HEK293 (cell line): Measurements from ENCODE around the gene KCNK3.

ENCODE experiments used
- CTCF ChIA-PET: fragments of 350-600 bp; formaldehyde crosslinking; extraction: SDS; loops from one replicate; lab custom pipeline; 2021; ENCODE audit warnings: antibody characterized with exemption; lab: Yijun Ruan, JAX
- POLR2A ChIA-PET: fragments of 300-600 bp; formaldehyde crosslinking; extraction: SDS; loops from one replicate; lab custom pipeline; 2020; ENCODE audit warnings: antibody characterized with exemption, inconsistent platforms; lab: Yijun Ruan, JAX
- H3K27ac ChIP-seq: fragments of 200-500 bp; sonication (Bioruptor generic); 2 replicates; pipeline ENCODE4 v1.5.1; 2014; ENCODE audit warnings: low read depth, low read length, control low read depth, inconsistent platforms; ENCODE audit errors: extremely low read depth
- H3K36me3 ChIP-seq, 2 experiments: fragments of 200-500 bp in 1 of 2; sonication (Bioruptor generic) in 1 of 2; 1 replicate in 1 of 2; 2 replicates in 1 of 2; pipeline ENCODE4 v1.5.1; 2014 to 2017; ENCODE audit warnings: inconsistent platforms in 2 of 2, low read length in 2 of 2; ENCODE audit not compliant: control insufficient read depth in 2 of 2, insufficient read depth in 1 of 2
- H3K4me1 ChIP-seq: fragments of 200-500 bp; sonication (Bioruptor generic); 2 replicates; pipeline ENCODE4 v1.5.1; 2014; ENCODE audit warnings: mild to moderate bottlenecking, low read length, inconsistent platforms; ENCODE audit not compliant: control insufficient read depth, insufficient read depth
- H3K4me3 ChIP-seq: 2 replicates; pipeline ENCODE4 v1.5.1; 2011; ENCODE audit warnings: low read depth, mild to moderate bottlenecking, control low read depth, low read length, moderate library complexity
- H3K9me3 ChIP-seq: fragments of 200-500 bp; sonication (Bioruptor generic); 2 replicates; pipeline ENCODE4 v1.5.1; 2014; ENCODE audit warnings: low read depth, low read length, inconsistent platforms; ENCODE audit not compliant: control insufficient read depth, insufficient read depth
- EGR2 ChIP-seq: fragments of 450-650 bp; formaldehyde crosslinking; IDR thresholded peaks from 2 replicates; pipeline ENCODE4 v1.5.1; 2016; ENCODE audit warnings: low read depth, missing biosample characterization, missing genetic modification characterization
- FEZF1 ChIP-seq: fragments of 450-650 bp; formaldehyde crosslinking; IDR thresholded peaks from 2 replicates; pipeline ENCODE4 v1.5.1; 2016; ENCODE audit warnings: missing biosample characterization, missing genetic modification characterization
- GLI4 ChIP-seq: fragments of 450-650 bp; formaldehyde crosslinking; IDR thresholded peaks from 2 replicates; pipeline ENCODE4 v1.5.1; 2016; ENCODE audit warnings: missing biosample characterization, missing genetic modification characterization
- HOXC10 ChIP-seq: sonication (generic); formaldehyde crosslinking; IDR thresholded peaks from 2 replicates; pipeline ENCODE4 v1.8.1; 2023; ENCODE audit warnings: mild to moderate bottlenecking, missing genetic modification reagents
- KLF10 ChIP-seq: fragments of 450-650 bp; IDR thresholded peaks from 2 replicates; pipeline ENCODE4 v1.5.1; 2018; ENCODE audit warnings: missing biosample characterization, mild to moderate bottlenecking, missing genetic modification characterization
- PRDM1 ChIP-seq: fragments of 450-650 bp; formaldehyde crosslinking; IDR thresholded peaks from 2 replicates; pipeline ENCODE4; 2016; ENCODE audit warnings: missing biosample characterization, missing genetic modification characterization
- PRDM6 ChIP-seq: fragments of 450-650 bp; formaldehyde crosslinking; IDR thresholded peaks from 2 replicates; pipeline ENCODE4 v1.5.1; 2017; ENCODE audit warnings: missing biosample characterization, missing genetic modification characterization
- REPIN1 ChIP-seq: fragments of 450-650 bp; formaldehyde crosslinking; IDR thresholded peaks from 2 replicates; pipeline ENCODE4 v1.5.1; 2017; ENCODE audit warnings: missing biosample characterization, missing genetic modification characterization, low read depth
- TRIM28 ChIP-seq: IDR thresholded peaks from 2 replicates; pipeline ENCODE4 v1.6.1; 2011; ENCODE audit warnings: low read length, control low read depth, borderline replicate concordance
- ZBTB44 ChIP-seq: fragments of 450-650 bp; IDR thresholded peaks from 2 replicates; pipeline ENCODE4 v1.5.1; 2018; ENCODE audit warnings: missing biosample characterization, mild to moderate bottlenecking, missing genetic modification characterization
- ZBTB49 ChIP-seq: fragments of 450-650 bp; formaldehyde crosslinking; IDR thresholded peaks from 2 replicates; pipeline ENCODE4 v1.5.1; 2016; ENCODE audit warnings: missing biosample characterization, missing genetic modification characterization, low read depth
- ZFP3 ChIP-seq: fragments of 450-650 bp; formaldehyde crosslinking; IDR thresholded peaks from 2 replicates; pipeline ENCODE4 v1.5.1; 2016; ENCODE audit warnings: low read depth, missing biosample characterization, missing genetic modification characterization
- ZFP37 ChIP-seq: fragments of 450-650 bp; formaldehyde crosslinking; IDR thresholded peaks from 2 replicates; pipeline ENCODE4 v1.5.1; 2016; ENCODE audit warnings: missing biosample characterization, missing genetic modification characterization
- ZNF148 ChIP-seq: fragments of 450-650 bp; formaldehyde crosslinking; IDR thresholded peaks from 2 replicates; pipeline ENCODE4 v1.5.0; 2017; ENCODE audit warnings: missing biosample characterization, missing genetic modification characterization, borderline replicate concordance
- ZNF202 ChIP-seq: fragments of 450-650 bp; formaldehyde crosslinking; IDR thresholded peaks from 2 replicates; pipeline ENCODE4 v1.5.1; 2016; ENCODE audit warnings: missing biosample characterization, missing genetic modification characterization, borderline replicate concordance
- ZNF214 ChIP-seq: fragments of 450-650 bp; formaldehyde crosslinking; IDR thresholded peaks from 2 replicates; pipeline ENCODE4 v1.5.1; 2017; ENCODE audit warnings: missing biosample characterization, mild to moderate bottlenecking, missing genetic modification characterization, borderline replicate concordance
- ZNF239 ChIP-seq: fragments of 450-650 bp; formaldehyde crosslinking; IDR thresholded peaks from 2 replicates; pipeline ENCODE4 v1.5.1; 2016; ENCODE audit warnings: missing biosample characterization, missing genetic modification characterization
- ZNF266 ChIP-seq: fragments of 450-650 bp; formaldehyde crosslinking; IDR thresholded peaks from 2 replicates; pipeline ENCODE4 v1.5.1; 2016; ENCODE audit warnings: missing biosample characterization, missing genetic modification characterization, low read depth
- ZNF324 ChIP-seq: fragments of 450-650 bp; formaldehyde crosslinking; IDR thresholded peaks from 2 replicates; pipeline ENCODE4 v1.5.1; 2016; ENCODE audit warnings: missing biosample characterization, missing genetic modification characterization
- ZNF341 ChIP-seq: fragments of 450-650 bp; formaldehyde crosslinking; IDR thresholded peaks from 2 replicates; pipeline ENCODE4; 2016; ENCODE audit warnings: low read depth, missing biosample characterization, missing genetic modification characterization
- ZNF629 ChIP-seq: fragments of 450-650 bp; formaldehyde crosslinking; IDR thresholded peaks from 2 replicates; pipeline ENCODE4 v1.5.1; 2017; ENCODE audit warnings: missing biosample characterization, missing genetic modification characterization
- TF ChIP-seq, protein P1 (sequence below): fragments of 450-650 bp; formaldehyde crosslinking; IDR thresholded peaks from 2 replicates; pipeline ENCODE4 v1.5.1; 2016; ENCODE audit warnings: missing biosample characterization, missing genetic modification characterization

KCNK3 gene

GRCh38 chr2:26732446-26732845, 39.9 kb downstream of the KCNK3 start:
- TF ChIP-seq, protein P1, sequence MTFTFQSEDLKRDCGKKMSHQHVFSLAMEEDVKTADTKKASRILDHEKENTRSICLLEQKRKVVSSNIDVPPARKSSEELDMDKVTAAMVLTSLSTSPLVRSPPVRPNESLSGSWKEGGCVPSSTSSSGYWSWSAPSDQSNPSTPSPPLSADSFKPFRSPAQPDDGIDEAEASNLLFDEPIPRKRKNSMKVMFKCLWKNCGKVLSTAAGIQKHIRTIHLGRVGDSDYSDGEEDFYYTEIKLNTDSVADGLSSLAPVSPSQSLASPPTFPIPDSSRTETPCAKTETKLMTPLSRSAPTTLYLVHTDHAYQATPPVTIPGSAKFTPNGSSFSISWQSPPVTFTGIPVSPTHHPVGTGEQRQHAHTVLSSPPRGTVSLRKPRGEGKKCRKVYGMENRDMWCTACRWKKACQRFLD (tag by site-specific recombination): no peak
- TF ChIP-seq, all 188 proteins: peak for 0
- no peaks in the 10 kb centered on the region for H3K4me1 ChIP-seq
- H3K27ac ChIP-seq: no peak overlapping the region
- CTCF ChIA-PET: interaction anchor here (1.1 to 1.8 kb wide), 4 partner anchors 12 to 127 kb away, joined by 4 to 10 read pairs (median 7); no protein-coding TSS in a partner anchor
- H3K4me3 ChIP-seq: no peak overlapping the region
- POLR2A ChIA-PET: no interaction called here
- H3K9me3 ChIP-seq: no peaks in the 10 kb centered on the region
- H3K36me3 ChIP-seq: no peaks in the 10 kb centered on the region

DNA sequence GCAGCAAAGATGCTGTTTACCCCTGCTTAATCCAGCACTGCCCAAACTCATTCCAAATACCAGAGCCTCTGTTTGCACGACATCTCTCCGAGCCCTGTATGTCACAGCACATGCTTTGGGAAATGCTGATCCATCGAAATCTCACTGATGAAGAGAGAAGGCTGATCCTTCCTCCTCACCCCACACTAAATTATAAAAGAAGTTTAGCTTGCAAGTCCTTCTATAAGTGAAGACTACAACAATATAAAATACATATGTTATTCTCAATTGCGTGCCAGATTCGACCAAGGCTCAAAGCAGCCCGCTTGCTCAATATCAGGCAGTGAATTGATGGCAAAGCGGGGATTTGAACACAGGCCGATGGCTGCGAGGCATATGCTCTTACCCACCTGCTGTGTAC, 40.9 kb downstream of the KCNK3 start:
- no peaks in the 10 kb centered on the region for H3K9me3 ChIP-seq
- ChIA-PET POLR2A (no interaction called here), CTCF (interaction anchor here (0.7 to 1.8 kb wide), 4 partner anchors 11 to 249 kb away, joined by 3 to 8 read pairs (median 5); no protein-coding TSS in a partner anchor)
- H3K27ac ChIP-seq: no peak overlapping the region
- H3K4me3 ChIP-seq: no peak overlapping the region
- TF ChIP-seq PRDM6 (tag by site-specific recombination): no peak
- TF ChIP-seq ZNF324: no peak
- no peak for TF ChIP-seq REPIN1
- TF ChIP-seq ZNF239 (tag by site-specific recombination): no peak
- no peak for TF ChIP-seq ZNF341 (tag by site-specific recombination)
- TF ChIP-seq, protein P1 (tag by site-specific recombination): no peak
- no peak for TF ChIP-seq ZNF202
- no peak for TF ChIP-seq HOXC10
- no peak for TF ChIP-seq EGR2 (tag by site-specific recombination)
- TF ChIP-seq FEZF1: no peak
- TF ChIP-seq KLF10: no peak
- TF ChIP-seq ZFP3 (tag by site-specific recombination): no peak
- no peaks in the 10 kb centered on the region for H3K4me1 ChIP-seq
- H3K36me3 ChIP-seq: no peaks in the 10 kb centered on the region

- CTCF ChIA-PET: interaction anchor here (0.7 to 1.5 kb wide), 3 partner anchors 10 to 31 kb away, joined by 3 to 4 read pairs (median 3); no protein-coding TSS in a partner anchor
- H3K4me1 ChIP-seq: no peaks in the 10 kb centered on the region
- POLR2A ChIA-PET: interaction anchor here (0.7 to 1.2 kb wide), 2 partner anchors 15 to 1847 kb away, joined by 3 to 4 read pairs; no protein-coding TSS in a partner anchor
- TF ChIP-seq ZNF629 (tag by site-specific recombination): no peak
- no peak for TF ChIP-seq ZFP37 (tag by site-specific recombination)
- TF ChIP-seq HOXC10: no peak
- no peak for TF ChIP-seq ZNF266 (tag by site-specific recombination)
- no peak for TF ChIP-seq ZNF148 (tag by site-specific recombination)
- no peak for TF ChIP-seq ZBTB49 (tag by site-specific recombination)
- TF ChIP-seq GLI4 (tag by site-specific recombination): no peak
- no peak for TF ChIP-seq TRIM28
- no peak for TF ChIP-seq PRDM1 (tag by site-specific recombination)
- no peak for TF ChIP-seq ZNF214 (tag by site-specific recombination)
- no peak for TF ChIP-seq ZBTB44 (tag by site-specific recombination)
Measured at GRCh38 chr2:26735097-26735496, 42.6 kb downstream of the KCNK3 start.

More at GRCh38 chr2:26735097-26735496, 42.6 kb downstream of the KCNK3 start:
- H3K4me3 ChIP-seq: no peak overlapping the region
- H3K27ac ChIP-seq: no peak overlapping the region
- no peaks in the 10 kb centered on the region for H3K9me3 ChIP-seq
- H3K36me3 ChIP-seq: no peaks in the 10 kb centered on the region
